Stimulated activated CD8-positive, alpha-beta memory T cell treated with anti-CD3 and anti-CD28 coated beads, Interleukin-4, amount 100 ng/mL, for 48 hours (primary cell): ENCODE measurements around the gene PKNOX2.

ENCODE experiments used
- DNase-seq: peaks from one replicate; pipeline ENCODE4 v3.0.0-alpha.2; 2020

PKNOX2 gene

DNA sequence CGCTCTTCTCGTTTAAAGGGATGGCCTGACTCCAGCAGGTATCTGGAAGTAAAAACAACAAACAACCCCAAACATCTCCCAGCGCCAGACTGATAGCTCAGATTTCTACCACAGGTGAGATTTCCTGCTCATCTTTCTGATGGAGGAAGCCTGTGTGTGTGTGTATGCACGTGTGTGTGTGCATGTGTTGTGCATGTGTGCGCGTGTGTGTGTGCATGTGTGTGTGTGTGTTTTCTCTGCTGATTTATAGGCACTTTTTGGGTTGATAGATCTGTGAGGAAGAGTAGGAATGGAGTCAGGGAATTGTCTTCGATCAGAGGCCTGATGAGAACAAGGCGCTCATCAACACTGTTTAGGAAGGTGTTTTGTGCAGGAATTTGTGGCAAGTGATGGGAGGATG lies 103.0 kb downstream of the PKNOX2 start:
- DNase-seq, result no peak

DNA sequence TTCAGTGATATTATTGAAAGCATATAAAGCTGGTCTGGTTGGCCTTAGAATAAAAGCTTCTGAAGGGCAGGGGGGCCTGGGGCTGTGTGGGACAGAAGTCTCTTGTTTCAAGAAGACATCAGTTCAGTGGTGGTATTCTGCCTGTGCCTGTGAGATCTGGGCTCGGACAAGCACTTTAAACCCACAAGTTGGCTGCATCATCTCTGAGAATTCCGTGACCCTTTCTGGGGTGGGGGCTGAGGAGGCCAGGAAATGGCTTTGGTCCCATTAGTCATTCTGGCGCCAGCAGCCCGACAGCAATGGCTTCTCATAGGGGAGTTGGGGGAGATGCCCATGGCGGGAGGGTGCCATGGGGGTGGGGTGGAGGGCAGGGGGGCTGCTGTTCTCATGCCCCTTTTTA lies 104.1 kb downstream of the PKNOX2 start:
- no peak for DNase-seq

DNA sequence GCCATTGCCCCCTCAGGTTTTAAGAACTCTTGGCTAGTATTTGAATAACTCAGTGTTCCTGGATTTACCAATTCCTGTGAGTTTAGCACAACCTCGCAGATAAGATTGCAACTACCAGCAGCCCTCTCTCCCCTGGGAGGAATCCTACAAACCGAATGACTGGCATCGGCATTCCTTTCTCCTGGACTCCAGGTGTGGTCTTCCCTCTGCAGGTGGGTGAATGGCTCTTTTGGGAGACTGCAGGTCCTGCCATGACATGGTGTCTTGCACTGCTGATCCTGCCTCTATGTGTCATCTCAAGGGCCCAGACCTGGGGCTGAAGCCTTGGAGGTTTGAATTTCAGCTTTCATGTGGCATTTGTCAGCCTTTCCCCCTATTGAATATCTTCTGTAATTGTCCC lies 105.6 kb downstream of the PKNOX2 start:
- no peak for DNase-seq

DNA sequence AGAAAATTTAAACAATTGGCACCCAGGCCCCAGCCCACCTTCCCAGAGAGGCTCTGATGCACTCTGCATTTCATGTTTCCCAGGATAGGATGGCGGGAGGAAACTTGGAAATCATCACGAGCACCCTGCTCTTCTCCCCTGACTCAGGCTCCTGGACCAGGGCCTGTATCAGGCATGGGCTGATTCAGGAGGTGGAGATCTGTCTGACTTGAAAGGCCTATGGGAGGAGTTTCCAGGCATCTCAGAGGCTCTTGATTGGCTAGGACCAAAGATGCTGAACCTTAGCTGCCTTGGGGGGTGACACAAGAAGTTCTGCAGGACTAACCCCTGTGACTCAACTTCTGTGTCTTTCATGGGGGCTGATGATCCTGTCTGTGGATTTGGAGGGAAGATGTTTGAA lies 106.2 kb downstream of the PKNOX2 start:
- no peak for DNase-seq

DNA sequence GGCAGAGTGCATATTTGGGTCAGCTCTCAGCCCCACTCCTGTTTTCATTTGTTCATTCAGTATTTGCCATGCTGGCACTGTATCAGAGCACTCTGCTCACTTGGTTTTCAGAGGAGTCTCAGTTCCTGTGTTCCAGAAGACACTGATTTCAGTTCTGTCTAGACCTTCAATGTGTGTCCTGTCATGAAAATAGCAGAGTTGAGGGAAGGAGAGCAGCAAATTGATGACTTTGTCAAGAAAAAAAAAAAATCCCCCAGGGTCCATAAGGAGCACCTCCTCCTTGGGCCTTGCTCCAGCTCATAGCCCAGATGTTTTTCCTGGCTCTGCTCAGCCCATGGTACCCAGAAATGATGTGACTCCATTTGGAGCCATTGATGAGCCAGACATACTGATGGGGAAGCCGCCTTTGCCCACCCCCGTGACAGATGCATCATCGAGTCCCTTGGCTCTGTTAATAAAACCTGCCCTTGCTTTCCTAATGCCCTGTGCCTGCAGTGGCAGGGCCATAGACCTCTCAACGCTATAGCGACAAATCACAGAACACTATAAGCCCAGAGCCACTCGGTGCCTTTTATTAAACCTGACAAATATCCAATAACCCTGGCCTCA lies 107.0 kb downstream of the PKNOX2 start:
- no peak for DNase-seq

DNA sequence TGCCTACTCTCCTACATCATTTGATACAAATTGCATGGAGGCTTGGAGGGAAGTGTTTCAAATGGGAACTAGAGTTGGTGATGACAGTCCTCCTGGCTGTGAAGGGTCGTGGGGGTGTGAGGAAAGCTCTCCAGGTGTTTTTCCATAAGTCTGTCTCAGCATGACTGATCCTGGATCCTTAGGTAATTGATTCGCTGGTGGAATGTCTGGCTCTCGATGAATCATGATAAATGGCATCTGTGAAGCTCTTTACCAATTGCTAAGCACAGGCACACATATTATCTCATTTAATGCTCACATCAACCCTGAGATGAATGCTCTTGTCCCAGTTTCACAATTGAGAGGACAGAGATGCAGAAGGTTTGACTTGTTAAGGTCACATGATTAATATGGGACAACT lies 107.5 kb downstream of the PKNOX2 start:
- DNase-seq, result no peak

DNA sequence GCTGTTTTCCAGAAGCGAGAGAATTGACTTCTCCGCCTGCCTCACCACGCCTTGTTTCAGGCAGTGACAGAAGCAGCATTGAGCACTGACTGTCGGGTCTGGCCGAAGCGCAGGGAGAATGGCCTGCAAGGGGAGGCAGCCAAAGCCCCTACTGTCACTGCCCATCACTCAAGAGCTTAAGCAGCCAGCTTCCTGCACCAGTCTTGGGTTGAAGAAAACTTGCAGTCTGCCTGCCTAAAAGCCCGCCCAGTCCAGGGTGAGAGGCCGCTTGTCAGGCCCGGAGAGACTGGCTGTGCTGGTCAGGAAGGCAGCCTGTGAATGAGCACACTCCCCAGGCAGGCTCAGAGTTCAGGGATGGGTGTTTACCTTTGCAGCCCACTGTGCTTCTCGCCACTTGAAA lies 108.3 kb downstream of the PKNOX2 start:
- no peak for DNase-seq

DNA sequence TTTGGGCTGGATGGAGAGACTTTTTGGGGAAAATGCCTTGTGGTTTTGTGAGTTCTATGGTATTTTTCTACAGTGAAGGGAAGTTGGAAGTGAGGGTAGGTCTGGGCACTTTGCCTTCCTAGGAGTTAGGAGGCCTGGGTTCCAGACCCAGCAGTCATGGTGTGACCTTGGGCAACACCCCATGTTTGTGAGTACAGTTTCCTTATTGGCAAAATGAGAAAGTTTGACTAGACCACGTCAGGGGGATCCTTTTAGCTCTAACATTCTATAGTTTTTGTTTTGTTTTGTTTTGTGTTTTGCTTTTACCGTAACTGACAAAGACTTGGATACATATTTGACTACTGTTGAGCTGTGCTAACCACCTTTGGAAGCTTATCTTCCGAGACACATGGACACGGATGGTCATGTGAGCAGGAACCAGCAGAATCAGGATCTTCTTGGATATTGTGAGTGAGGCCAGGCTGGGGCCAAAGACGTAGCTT lies 109.0 kb downstream of the PKNOX2 start:
- no peak for DNase-seq

DNA sequence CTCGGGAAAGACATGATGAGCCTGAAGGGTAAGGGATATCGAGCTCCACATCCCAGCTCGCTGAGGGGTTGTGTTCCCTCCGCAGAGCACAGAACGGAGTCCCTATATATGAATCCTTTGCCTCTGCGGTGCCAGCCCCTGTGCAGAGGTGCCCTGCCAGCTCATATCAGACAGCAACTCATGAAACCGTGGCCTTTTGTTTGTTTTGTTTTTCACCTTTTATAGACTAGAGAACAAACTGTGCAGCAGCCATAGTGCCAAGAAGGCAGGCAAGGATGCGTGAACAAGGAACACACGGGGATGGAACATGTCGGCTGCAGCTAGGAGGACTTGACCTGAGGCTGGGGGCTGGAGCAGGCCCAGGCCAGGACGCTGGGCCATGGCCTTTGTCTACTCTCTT lies 109.8 kb downstream of the PKNOX2 start:
- DNase-seq, result no peak

DNA sequence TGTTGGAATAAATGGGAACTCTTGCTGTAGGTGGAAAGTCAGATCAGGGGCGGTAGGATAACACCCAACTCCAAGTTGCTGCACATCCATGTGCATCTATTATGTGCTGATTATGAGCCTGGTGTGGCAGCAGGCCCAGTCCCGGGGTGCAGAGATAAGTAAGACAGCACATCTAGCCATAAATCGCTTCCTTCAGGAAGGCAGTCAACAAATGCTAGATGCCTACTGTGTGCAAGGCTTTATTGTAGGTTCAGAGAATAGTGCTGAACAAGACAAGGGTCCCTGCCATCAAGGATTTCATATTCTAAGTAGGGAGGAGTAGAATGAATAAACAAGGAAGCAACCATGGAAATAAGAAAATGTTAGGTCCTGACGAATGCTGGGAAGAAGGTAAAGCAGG lies 110.2 kb downstream of the PKNOX2 start:
- no peak for DNase-seq

DNA sequence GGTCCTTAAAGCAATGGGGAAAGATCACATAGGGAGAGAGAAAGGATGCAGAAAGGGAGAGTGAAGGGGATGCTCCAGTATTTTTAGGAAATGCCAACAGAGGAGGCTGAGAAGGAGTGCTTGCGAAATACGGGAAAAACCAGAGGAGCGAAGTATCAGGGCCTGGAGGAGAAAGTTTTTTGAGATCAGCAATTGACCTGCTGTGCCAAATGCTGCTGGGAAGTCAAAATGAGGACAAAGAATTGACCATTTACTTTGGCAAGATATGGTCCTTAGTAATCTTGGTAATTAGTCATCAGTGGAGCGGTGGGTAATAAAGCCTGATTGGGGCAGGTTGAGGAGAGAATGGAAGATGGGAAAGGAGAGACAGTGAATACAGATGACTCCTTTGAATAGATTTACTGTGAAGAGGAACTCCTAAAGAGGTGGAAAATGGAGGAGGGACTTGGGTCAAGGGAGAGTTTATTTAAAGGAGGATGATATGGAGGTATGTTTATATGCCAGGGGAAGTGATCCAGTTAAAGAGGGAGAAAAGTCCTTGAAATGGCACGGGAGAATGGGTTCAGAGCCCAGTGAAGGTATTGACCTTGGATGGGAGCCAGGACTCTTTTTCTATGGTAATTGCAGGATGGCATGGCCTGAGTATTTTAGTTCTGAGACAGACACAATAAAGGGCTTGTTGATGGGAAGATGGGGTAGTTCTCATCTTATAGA lies 111.5 kb downstream of the PKNOX2 start:
- no peak for DNase-seq

DNA sequence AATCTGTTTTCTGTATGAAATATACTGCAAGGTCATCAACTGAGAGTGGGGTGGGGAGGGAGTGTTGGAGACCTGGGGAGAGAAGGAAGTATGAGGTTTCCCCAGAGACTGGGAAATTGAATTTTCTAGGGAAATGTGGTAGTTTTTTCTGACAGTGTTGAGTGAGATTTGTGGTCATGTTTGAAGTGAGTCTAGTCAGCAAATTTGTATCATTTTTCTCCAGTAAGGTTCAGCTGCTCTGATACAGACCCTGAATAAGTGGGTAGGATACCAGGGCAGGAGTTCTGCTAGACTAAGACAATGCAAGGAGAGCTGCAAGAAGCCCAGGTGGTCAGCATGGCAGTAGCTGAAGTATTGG lies 112.0 kb downstream of the PKNOX2 start:
- no peak for DNase-seq

DNA sequence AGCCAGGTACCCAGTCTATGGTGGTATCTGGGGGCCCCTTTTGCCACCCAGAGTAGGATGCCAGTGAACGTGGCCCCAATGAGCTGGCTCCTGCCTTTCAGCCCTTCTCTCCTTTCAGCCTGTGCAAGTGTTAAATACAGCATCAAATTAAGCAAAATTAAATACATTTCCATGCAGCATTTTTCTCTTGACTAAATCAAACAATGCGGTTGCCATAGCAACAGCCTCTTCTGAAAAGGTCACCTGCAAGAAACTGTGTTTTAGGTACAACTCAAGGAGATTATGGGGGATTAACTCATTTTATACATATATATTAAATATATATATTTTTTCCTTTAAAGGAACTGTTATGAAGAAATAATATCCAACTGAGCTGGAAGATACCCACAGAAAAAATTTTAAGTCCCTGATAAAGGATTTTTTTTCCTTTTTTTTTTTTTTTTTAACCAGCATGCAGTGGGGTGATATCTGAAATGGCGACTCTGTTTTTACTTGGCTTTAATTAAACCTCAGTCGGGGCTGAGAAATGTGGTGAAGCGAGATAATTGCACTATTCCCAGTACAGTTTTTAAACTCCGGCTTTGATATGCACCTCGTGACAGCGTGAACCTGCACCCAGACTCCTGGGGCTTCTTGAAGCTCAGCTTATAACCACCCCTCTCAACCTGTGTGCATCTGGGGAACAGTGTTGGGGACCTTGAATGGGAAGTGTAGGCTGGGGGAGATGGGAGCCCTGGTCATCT lies 115.3 kb downstream of the PKNOX2 start:
- DNase-seq, result no peak

DNA sequence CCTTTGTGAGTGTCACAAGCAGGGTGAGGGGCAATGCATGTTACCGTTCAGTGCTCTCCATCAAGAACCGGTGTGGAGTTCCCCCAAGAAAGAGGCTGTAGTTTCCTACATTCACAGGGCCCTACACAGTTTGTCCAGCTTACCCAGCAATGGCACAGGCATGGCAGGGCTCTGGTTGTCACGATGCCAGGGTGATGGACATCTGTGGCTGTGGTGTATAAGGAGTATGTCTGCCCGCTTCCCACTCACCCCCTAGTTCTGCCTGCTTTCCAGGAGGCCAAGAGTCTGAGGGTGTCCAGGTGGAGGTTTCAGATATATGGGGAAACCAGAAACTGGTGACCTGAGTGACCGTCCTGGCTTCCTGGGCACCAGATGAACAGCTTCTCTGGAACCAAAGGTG lies 116.1 kb downstream of the PKNOX2 start:
- DNase-seq, result no peak

DNA sequence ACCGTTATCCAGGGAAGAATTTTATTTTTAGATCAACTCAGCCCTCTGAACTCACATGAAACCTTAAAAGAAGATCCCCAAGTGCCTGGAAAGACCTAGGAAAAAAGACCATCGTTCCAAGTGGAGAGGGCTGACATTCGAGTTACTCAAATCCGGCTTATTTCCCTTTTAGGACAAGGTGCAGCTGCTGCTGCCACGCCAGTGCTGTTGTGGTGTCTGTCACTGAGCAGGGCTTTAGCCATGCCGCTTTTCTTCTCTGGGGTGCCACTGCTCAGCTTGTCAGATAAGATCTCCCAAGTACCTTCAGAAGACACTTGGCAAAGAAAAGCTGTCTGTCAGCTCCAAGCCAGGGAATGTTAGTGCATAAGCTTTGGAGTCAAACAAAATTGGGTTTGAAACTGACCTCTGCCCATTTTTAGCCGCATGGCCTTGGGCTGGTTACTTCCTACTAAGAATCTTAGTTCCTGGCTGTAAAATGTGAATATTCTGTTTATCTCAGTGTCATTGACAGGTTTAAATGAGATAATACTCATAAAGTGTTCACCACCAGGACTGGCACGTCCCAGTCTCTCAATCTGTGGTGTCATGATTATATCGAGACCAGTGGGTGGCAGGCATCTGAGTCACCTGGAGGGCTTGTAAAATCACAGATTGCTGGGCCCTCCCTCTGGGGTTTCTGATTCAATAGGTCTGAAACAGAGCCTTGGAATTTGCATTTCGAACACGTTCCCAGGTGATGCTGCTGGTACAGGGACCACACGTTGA lies 117.5 kb downstream of the PKNOX2 start:
- DNase-seq, result no peak

DNA sequence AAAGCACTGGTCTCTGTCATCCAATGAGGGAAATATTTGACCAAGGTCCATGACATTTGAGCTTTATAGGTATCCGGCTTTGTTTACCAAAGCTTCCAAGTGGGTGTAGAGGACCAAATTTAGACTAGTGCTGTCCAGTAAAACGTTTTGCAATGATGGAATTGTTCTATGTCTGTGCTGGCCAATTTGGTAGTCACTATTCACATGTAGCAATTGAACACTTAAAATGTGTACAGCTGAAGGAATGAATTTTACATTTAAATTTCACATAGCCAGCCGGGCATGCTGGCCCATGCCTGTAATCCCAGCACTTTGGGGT lies 118.0 kb downstream of the PKNOX2 start:
- no peak for DNase-seq

DNA sequence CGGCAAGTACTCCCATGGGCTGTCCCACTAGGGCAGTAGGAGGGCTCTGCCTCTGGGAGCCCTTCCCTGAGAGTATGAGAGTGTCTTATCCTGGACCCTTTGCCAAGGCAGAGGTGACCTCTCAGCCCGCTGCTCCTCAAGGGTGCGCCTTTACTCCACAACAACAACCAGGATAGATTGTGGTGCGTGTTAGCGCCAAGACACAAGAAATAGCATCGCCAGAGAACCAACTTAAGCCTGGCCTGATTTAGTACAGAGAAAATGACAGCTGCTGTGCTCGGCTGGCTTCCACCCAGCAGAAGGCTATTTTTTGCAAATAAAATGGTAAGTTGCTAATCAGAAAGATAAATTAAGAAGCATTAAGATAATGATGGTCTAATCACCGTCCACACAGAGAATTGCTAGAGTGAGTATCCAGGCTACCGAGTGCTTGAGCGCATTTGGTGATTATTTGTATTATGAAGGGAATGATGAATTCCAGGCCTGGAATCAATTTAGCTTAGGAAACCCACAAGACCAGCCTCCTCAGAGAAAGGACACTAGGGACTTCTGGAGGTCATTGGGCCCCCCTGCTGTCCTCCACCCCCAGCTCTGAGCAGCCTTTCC lies 119.8 kb downstream of the PKNOX2 start:
- no peak for DNase-seq

DNA sequence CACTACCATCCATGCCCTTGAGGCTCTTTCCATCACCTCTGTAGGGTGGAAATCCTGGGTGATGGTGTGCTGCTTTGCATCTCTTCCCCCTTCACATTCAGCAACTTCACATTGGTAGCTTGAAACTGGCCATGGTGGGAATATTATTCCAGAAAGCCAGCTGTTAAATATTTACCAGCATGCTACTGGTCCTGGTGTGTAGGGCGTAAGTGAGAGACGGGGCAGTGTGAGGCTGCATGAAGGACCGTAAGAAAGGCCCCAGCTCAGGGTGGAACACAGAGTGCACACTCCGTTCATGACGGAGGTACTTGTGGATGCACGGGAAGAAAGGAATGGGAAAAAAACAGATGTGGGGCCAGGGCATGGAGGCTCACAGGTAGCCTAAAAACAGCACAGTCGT lies 121.3 kb downstream of the PKNOX2 start:
- DNase-seq, result no peak

DNA sequence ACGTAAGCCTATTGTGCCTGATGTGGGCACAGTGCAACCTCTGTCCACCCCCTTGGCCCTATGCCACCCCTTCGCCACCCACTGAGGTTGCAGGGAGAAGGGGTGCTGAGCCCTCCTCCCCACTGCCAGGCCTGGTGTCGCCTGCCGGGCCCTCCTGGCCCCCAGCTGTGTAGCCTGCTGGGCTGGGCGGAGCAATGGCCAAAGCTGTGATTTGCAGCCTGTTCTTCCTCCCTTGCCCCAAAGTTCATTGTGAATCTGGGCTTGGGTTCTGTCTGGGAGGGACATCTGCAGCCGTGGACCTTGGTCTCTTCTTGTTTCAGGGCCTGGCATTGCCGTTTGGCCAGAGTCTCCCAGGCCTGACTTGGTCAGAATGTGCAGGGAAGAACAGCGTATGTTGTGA lies 121.9 kb downstream of the PKNOX2 start:
- DNase-seq, result no peak

DNA sequence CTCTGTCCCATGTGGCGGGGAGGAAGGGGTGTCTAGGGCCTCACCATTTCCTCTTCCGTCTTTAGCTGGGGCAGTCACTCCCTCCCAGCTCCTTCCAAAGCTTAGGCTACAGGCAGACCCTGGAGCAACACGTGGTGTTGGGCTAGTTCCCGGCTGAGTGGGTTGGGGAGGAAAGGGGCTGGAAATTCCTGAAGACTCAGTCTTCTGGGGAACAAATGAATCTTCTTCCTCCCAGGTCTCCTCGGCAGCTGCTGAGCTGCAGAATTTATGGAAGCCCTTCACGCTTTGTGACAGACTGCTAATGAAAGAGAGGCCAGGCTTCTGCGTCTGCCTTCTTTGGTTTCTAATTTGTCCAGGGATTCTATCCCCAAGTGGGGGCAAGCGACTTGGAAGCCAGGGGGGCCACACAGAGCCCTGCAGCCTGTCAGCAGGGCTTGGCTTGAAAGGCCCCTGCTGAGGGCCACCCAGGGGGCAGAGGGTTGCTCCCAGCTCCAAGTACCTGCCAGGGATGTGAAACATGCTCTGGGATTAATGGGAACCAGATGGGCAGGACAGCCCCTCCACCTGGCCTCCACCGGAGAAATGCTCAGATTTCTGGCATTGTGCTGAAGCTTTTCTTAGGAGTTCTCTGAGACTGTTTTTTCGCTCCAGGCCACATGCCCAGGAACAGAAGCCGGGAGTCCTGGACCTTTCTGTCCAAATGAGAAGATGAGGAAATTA lies 123.1 kb downstream of the PKNOX2 start:
- DNase-seq, result no peak

DNA sequence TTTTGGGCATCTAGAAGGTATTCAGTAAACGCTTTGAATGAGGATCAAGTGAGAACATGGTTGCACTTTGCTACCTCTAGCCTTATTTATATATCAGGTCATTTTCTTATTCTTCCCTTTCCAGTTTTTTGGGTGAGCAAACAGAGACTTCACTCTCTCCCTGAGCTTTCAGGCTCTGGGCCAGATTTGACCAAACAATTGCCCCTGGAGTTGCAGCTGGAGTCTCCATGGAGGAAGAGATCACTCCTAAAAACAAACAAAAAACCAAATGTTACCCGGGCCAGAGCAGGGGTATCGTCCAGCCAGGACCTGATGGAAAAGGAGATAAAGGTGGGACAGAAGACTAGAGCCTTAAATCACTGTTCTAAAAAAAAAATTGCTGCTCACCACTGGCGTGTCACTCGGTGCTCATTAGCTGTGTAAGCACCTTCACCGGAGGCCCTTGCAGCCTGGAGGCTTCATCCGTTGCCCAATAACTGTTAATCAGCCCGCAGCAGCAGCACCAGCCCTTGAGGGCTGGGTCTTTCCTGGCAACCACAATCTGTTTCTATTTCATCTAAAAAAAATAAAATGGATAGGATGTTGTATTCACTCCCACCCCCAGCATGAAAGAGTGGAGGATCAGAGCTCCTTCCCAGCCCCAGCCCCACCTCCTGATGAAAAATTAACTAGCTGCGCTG lies 125.0 kb downstream of the PKNOX2 start:
- no peak for DNase-seq

DNA sequence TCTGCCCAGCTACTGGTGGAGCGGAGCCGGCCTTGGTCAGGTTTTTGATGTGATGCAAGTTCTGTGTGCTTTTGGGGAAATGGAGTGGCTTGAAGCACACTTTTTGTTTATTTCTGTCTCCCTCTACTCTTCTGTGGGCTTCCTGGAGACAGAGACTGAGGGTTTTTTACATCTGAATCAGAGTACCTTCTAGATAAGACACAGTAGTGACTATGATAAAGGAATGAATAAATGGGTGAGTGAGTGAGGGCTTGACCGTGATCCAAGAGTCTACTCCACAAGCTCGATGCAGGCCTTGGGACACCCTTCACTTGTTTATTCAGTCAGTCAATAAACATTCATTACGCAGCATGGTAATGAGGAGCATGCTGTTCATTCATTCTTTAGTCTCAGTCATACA lies 125.7 kb downstream of the PKNOX2 start:
- no peak for DNase-seq
